ENCODE data around the gene DYRK1B. TPM values are rescaled to one million over a fixed set of nuclear protein-coding genes. Genes with fewer than 3 reads are reported as not detected.
"Not testable (repeated sequence)": the region's sequence is repeated elsewhere in the genome, so short reads cannot be mapped to it uniquely, and the experiment has no call there.

The DYRK1B gene
- 1 to 10 TPM; 4.8 to 6.9 TPM for total RNA-seq

- DNase-seq = peak; percentile 99
- peaks cover 25% of the 10 kb centered on the region for H3K4me1 Mint-ChIP-seq
- ChIA-PET POLR2A (interaction anchor here (0.7 to 2.1 kb wide), 5 partner anchors 9 to 449 kb away, joined by 3 to 32 read pairs (median 5); partner anchors contain the start of genes FBL and RPS16), CTCF (interaction anchor here (1.1 to 2.2 kb wide), 4 partner anchors 9 to 41 kb away, joined by 3 to 38 read pairs (median 3); no protein-coding TSS in a partner anchor)
- peak within 1 kb of the TSS; percentile 64 for H3K4me3 Mint-ChIP-seq
- peak within 1 kb of the TSS; percentile 84 for H3K27ac Mint-ChIP-seq
- H3K36me3 Mint-ChIP-seq (ENCODE audit: low read depth) = peaks cover 64% of the 10 kb centered on the region
- no peaks in the 10 kb centered on the region for H3K9me3 Mint-ChIP-seq (ENCODE audit: low read depth)
- peak; percentile 92 for ATAC-seq
- no peaks in the 10 kb centered on the region for H3K27me3 Mint-ChIP-seq
- intact Hi-C loops (cut with DNase I, micrococcal nuclease) = loop anchor here (1.0 to 5.0 kb wide), 9 partner anchors 9 to 969 kb away; partner anchors contain the start of genes FBL (in 1 of the 2), MAP3K10 (in 1 of the 2), PSMC4 (in 1 of the 2) and SAMD4B (in 1 of the 2)
Measured at GRCh38 chr19:39833464-39834286, at the start of gene DYRK1B. Gene DYRK1B, minus strand, starts transcription at chr19:39834162. Its CDS starts 2,295 bp downstream, at chr19:39831867.

- ATAC-seq; intact Hi-C loops (cut with DNase I, micrococcal nuclease); DNase-seq; H3K4me3 Mint-ChIP-seq; H3K9me3 Mint-ChIP-seq (ENCODE audit: low read depth); POLR2A ChIA-PET; H3K4me1 Mint-ChIP-seq; H3K27ac Mint-ChIP-seq; H3K27me3 Mint-ChIP-seq; H3K36me3 Mint-ChIP-seq (ENCODE audit: low read depth); CTCF ChIA-PET: not testable (repeated sequence)
Measured at GRCh38 chr19:39882645-39883044, 48.7 kb upstream of the DYRK1B start.

- H3K9me3 Mint-ChIP-seq (ENCODE audit: low read depth); intact Hi-C loops (cut with DNase I, micrococcal nuclease); H3K4me3 Mint-ChIP-seq; POLR2A ChIA-PET; H3K36me3 Mint-ChIP-seq (ENCODE audit: low read depth); H3K27ac Mint-ChIP-seq; H3K4me1 Mint-ChIP-seq; H3K27me3 Mint-ChIP-seq: not testable (repeated sequence)
- ATAC-seq = peak; percentile 91
- CTCF ChIA-PET = interaction anchor here (0.5 to 1.2 kb wide), 3 partner anchors 89 to 395 kb away, joined by 3 to 4 read pairs (median 3); partner anchors contain the start of gene PSMC4
- DNase-seq = peak; percentile 67
Measured at GRCh38 chr19:39881495-39882110, 47.6 kb upstream of the DYRK1B start.

- H3K9me3 Mint-ChIP-seq (ENCODE audit: low read depth); H3K27me3 Mint-ChIP-seq; intact Hi-C loops (cut with DNase I, micrococcal nuclease); DNase-seq; H3K36me3 Mint-ChIP-seq (ENCODE audit: low read depth); POLR2A ChIA-PET; H3K27ac Mint-ChIP-seq; H3K4me1 Mint-ChIP-seq; H3K4me3 Mint-ChIP-seq; ATAC-seq; CTCF ChIA-PET: not testable (repeated sequence)
Measured at GRCh38 chr19:39880241-39880640, 46.3 kb upstream of the DYRK1B start.

- ATAC-seq; DNase-seq; POLR2A ChIA-PET; H3K4me1 Mint-ChIP-seq; CTCF ChIA-PET; H3K36me3 Mint-ChIP-seq (ENCODE audit: low read depth); H3K4me3 Mint-ChIP-seq; H3K9me3 Mint-ChIP-seq (ENCODE audit: low read depth); H3K27me3 Mint-ChIP-seq; H3K27ac Mint-ChIP-seq; intact Hi-C loops (cut with DNase I, micrococcal nuclease): not testable (repeated sequence)
Measured at GRCh38 chr19:39879796-39880195, 45.8 kb upstream of the DYRK1B start.

GRCh38 chr19:39878866-39879265 is 44.9 kb upstream of the DYRK1B start:
- intact Hi-C loops (cut with DNase I, micrococcal nuclease); POLR2A ChIA-PET; ATAC-seq; H3K4me3 Mint-ChIP-seq; H3K27me3 Mint-ChIP-seq; H3K27ac Mint-ChIP-seq; H3K9me3 Mint-ChIP-seq (ENCODE audit: low read depth); H3K4me1 Mint-ChIP-seq; H3K36me3 Mint-ChIP-seq (ENCODE audit: low read depth); DNase-seq: not testable (repeated sequence)
- CTCF ChIA-PET = interaction anchor here (0.6 to 0.7 kb wide), 3 partner anchors 63 to 565 kb away, joined by 3 to 7 read pairs (median 3); partner anchors contain the start of genes PSMC4 and SERTAD3

- Mint-ChIP-seq H3K4me3 (no peak overlapping the region), H3K27ac (no peak overlapping the region), H3K27me3 (no peaks in the 10 kb centered on the region), H3K36me3 (ENCODE audit: low read depth) (no peaks in the 10 kb centered on the region), H3K9me3 (ENCODE audit: low read depth) (no peaks in the 10 kb centered on the region), H3K4me1 (no peaks in the 10 kb centered on the region)
- ChIA-PET POLR2A (no interaction called here), CTCF (interaction anchor here (0.7 kb wide), 2 partner anchors 64 to 92 kb away, joined by 3 to 7 read pairs; partner anchors contain the start of gene PSMC4)
- DNase-seq = no peak
- intact Hi-C loops (cut with DNase I, micrococcal nuclease) = no loop called here
- no peak for ATAC-seq
Measured at GRCh38 chr19:39878398-39878797, 44.4 kb upstream of the DYRK1B start.

GRCh38 chr19:39877982-39878381 is 44.0 kb upstream of the DYRK1B start:
- H3K4me3 Mint-ChIP-seq; H3K4me1 Mint-ChIP-seq; ATAC-seq; POLR2A ChIA-PET; H3K36me3 Mint-ChIP-seq (ENCODE audit: low read depth); intact Hi-C loops (cut with DNase I, micrococcal nuclease); H3K27me3 Mint-ChIP-seq; H3K9me3 Mint-ChIP-seq (ENCODE audit: low read depth); H3K27ac Mint-ChIP-seq; DNase-seq: not testable (repeated sequence)
- CTCF ChIA-PET = interaction anchor here (0.7 kb wide), 1 partner anchor 93 kb away, joined by 7 read pairs; the partner anchor contains the start of gene PSMC4

GRCh38 chr19:39877488-39877887 is 43.5 kb upstream of the DYRK1B start:
- H3K27me3 Mint-ChIP-seq; H3K36me3 Mint-ChIP-seq (ENCODE audit: low read depth); H3K4me1 Mint-ChIP-seq; H3K9me3 Mint-ChIP-seq (ENCODE audit: low read depth); intact Hi-C loops (cut with DNase I, micrococcal nuclease); ATAC-seq; CTCF ChIA-PET; H3K27ac Mint-ChIP-seq; H3K4me3 Mint-ChIP-seq; DNase-seq; POLR2A ChIA-PET: not testable (repeated sequence)

GRCh38 chr19:39876486-39876885 is 42.5 kb upstream of the DYRK1B start:
- CTCF ChIA-PET; H3K9me3 Mint-ChIP-seq (ENCODE audit: low read depth); H3K4me3 Mint-ChIP-seq; H3K4me1 Mint-ChIP-seq; intact Hi-C loops (cut with DNase I, micrococcal nuclease); H3K36me3 Mint-ChIP-seq (ENCODE audit: low read depth); ATAC-seq; H3K27ac Mint-ChIP-seq; H3K27me3 Mint-ChIP-seq; DNase-seq; POLR2A ChIA-PET: not testable (repeated sequence)

- DNase-seq; H3K9me3 Mint-ChIP-seq (ENCODE audit: low read depth); H3K27me3 Mint-ChIP-seq; H3K27ac Mint-ChIP-seq; intact Hi-C loops (cut with DNase I, micrococcal nuclease); H3K36me3 Mint-ChIP-seq (ENCODE audit: low read depth); H3K4me3 Mint-ChIP-seq; ATAC-seq; H3K4me1 Mint-ChIP-seq; POLR2A ChIA-PET; CTCF ChIA-PET: not testable (repeated sequence)
Measured at GRCh38 chr19:39875401-39875864, 41.5 kb upstream of the DYRK1B start.

All from activated CD4-positive, alpha-beta T cell treated with anti-CD3 and anti-CD28 coated beads for 36 hours (primary cell).